NCI-H345 treated with DMSO at 0.1 percent for 48 hours (cell line): ENCODE measurements around the gene TMEM130.
A peak's percentile ranks its signal among the peaks of the same experiment; 100 is the strongest.

ENCODE experiments used
- DNase-seq: peaks from one replicate; lab custom pipeline; 2025; ENCODE audit not compliant: unreplicated experiment; lab: John Stamatoyannopoulos, UW

The TMEM130 gene, protein sequence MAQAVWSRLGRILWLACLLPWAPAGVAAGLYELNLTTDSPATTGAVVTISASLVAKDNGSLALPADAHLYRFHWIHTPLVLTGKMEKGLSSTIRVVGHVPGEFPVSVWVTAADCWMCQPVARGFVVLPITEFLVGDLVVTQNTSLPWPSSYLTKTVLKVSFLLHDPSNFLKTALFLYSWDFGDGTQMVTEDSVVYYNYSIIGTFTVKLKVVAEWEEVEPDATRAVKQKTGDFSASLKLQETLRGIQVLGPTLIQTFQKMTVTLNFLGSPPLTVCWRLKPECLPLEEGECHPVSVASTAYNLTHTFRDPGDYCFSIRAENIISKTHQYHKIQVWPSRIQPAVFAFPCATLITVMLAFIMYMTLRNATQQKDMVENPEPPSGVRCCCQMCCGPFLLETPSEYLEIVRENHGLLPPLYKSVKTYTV

DNA sequence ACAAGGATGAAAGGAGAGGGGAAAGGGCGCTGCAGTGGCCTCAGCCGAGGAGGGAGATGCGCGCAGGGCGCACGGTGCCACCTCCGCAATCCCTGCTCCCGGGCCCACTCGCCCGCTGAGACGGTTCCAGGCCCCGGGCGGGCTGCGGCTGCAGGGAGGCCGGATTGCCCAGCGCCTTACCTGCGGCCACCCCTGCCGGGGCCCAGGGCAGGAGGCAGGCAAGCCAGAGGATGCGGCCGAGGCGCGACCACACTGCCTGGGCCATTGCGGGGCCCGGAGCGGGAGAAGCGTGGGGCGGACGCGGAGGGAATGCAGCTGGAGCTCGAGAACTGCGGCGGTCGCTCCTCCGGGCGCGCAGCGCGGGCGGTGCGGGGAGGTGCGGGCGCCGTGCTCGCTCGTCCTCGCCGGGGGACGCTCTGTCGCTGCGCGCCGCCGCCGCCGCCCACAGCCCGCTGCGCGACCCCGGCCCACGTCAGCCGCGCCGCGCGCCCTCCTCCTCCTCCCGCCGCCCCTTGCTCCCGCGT is at the start of gene TMEM130:
Gene TMEM130, minus strand, starts transcription at position 418 of the 524 bp plus-strand sequence. Its CDS starts 153 bp downstream, at position 265.
- no peak for DNase-seq

DNA sequence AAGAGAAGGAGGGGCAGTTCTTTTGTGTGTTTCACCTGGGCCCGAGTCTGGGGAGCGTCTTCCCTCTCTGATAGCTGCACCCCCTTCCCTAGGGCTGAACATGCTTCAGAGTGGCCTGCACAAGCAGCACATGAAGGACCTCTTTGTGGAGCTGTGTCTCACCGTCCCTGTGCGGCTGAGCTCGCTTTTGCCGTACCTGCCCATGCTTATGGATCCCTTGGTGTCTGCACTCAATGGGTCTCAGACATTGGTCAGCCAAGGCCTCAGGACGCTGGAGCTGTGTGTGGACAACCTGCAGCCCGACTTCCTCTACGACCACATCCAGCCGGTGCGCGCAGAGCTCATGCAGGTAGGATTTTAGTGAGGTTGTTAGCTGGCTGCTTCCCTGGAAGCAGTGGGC is 47.5 kb upstream of the TMEM130 start:
- no peak for DNase-seq

DNA sequence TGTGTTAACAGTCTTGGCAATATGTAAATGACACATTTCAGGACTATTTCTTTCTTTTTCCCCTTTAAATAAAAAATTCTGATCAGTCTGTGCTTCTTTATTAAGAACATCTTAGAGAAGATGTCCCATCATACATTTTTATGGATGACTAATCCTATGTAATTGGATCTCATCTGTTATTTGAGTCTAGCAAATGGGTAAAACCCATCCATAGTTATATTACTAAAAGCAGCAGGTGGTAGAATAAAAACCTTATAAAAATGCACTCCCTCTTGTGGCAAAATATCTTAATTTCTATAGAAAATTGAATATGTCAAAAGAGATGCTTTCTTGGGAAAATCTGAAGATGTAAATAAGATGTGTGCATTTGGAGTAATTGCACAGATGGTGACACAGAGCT is 43.8 kb upstream of the TMEM130 start:
- no peak for DNase-seq

DNA sequence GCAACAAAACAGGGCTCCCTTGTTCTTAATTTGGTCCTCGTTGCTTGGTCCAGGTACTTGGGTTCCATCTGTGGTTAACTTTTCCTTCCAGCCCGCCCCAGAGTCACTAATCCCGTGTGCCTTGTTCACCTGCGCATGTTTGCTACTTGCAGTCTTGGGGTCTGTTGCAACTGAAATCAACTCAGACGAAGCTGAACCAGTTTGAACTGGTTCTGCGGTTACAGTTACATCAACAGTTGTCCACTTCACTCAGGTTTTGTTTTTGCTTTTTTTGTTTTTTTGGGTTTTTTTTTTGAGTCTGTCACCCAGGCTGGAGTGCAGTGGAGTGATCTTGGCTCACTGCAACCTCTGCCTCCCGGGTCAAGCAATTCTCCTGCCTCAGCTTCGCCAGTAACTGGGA is 43.2 kb upstream of the TMEM130 start:
- DNase-seq, result no peak

DNA sequence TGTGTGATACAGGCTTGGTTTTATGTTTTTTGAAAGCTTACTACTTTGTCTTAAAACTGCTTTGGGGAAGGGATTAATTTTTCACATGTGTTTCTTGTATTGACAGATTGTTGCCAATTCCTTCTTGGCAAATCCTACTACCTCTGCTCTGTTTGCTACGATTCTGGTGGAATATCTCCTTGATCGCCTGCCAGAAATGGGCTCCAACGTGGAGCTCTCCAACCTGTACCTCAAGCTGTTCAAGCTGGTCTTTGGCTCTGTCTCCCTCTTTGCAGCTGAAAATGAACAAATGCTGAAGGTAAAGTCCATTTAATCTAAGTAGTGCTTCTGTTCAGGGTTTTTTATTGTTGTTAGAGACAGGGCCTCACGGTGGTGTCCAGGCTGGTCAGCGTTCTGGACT is 42.1 kb upstream of the TMEM130 start:
- DNase-seq, result no peak

DNA sequence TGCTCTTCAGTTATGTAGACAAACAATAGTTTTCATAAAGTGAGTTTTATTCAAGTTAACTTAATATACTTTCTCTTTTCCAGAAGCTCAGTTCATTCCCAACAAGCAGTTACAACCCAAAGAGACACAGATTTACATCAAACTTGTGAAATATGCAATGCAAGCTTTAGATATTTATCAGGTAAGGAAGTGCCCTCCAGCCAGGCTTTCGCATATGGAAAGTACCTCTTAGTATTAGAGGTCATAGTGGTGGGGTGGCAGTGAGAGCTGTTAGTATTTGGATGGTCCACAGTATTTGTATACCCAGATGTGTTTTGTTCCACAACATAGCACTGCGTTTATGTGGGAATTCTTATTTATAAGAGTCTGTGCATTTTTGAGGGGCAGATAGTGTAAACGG is 40.6 kb upstream of the TMEM130 start:
- no peak for DNase-seq

DNA sequence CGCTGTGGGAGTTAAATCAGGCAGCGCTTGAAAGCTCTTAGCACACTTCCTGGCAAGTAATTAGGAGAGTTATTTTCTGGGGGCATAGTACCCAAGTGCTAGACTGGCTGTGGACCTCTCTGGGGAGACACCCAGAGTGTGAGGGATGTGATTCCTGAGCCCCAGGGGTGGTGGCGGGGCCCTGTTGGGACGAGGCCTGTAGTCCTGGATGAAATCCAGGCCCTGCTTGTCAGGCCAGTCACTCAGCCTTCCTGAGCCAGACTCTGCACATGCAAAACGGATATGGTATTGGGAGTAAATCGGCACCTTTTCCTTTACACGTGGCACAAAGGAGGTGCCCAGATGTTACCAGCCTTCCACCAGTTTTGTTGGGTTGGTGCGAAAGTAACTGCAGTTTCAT is 39.7 kb upstream of the TMEM130 start:
- no peak for DNase-seq

DNA sequence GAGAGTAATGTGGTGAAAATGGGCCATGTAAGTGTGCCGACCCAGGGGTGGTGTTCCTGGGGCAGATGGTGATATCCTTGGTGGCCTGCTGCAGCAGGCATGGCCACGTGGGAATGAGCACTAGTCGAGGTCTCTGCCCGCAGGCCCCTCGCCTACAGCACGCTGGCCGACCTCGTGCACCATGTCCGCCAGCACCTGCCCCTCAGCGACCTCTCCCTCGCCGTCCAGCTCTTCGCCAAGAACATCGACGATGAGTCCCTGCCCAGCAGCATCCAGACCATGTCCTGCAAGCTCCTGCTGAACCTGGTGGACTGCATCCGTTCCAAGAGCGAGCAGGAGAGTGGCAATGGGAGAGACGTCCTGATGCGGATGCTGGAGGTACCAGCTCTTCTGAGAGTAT is 38.8 kb upstream of the TMEM130 start:
- DNase-seq, result no peak

DNA sequence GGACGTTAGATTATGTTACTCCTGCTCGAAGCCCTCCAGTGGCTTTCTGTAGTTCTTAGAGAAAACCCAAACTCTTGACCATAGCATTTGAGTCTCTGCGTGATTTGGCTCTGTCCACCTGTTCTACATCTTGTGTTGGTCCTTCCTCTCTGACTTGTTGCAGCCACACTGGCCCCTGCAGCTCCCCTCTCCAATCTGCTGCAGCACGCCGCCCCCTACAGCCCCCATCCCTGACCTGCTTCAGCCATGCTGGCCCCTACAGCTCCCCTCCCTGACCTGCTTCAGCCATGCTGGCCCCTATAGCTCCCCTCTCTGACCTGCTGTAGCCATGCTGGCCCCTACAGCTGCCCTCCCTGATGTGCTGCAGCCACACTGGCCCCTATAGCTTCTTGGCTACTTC is 37.8 kb upstream of the TMEM130 start:
- no peak for DNase-seq

DNA sequence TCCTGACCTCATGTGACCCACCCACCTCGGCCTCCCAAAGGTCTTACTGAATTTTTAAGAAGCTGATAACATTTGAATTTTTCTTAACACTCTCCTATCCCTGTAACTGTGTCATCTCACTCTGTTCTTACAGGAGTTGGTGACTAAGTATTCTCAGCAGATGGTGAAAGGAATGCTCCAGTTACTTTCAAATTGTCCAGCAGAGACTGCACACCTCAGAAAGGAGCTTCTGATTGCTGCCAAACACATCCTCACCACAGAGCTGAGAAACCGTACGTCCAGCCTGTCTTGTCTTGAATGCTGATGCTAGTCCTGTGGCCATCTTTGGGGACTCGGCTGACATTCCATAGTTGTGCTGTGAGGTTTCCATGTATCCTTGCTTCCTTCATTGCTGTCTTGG is 33.4 kb upstream of the TMEM130 start:
- no peak for DNase-seq

DNA sequence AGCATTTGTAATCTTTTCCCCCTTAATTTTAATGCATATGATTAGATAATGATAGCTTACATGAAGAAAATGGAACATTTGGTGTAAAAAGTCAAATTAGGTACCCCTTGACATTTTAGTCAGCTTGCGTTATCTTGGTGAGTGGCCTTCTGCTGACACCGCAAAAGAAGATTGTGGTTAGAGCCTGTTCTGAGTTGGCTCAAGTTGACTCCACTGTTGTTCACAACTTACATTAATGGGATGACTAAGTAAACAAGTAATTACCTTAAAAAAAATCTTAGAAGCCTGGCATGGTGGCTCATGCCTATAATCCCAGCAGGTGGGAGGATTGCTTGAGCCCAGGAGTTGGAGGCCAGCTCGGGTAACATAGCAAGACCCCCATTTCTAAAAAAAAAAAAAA is 32.7 kb upstream of the TMEM130 start:
- no peak for DNase-seq

DNA sequence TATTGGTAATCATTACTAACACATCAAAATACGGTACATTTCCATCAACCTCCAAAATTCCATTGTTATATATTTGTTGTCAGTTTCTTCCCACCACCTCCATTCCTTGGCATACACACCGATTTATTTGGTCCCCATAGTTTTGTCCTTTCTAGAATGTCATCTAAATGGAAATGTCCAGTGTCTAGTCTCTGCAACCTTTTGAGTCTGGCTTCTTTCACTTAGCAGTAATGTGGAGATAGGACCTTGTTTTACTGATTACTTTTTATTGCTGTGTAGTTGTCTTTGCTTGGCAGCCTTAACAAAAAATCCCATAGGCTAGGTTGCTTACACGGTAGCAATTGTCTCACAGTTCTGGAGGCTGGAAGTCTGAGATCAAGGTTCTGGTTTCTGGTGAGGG is 31.0 kb upstream of the TMEM130 start:
- no peak for DNase-seq

DNA sequence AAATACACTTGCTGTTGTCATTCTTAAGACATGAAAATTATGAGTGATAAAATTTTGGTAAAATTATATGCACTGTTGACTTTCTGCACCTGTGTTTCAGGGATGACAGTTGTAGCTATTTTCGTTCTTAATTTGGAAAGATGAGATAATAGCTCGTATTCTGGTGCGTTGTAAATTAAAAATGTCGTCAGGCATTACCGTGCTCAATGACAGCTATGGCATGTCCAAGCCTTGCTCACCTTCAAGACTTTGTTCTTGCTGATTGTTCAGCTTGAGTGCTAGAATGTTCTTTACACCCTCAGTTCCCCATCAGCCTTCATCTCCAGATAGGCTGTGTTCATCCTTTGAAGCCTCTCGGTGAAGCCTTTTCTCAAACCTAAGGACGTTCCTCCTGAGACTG is 30.0 kb upstream of the TMEM130 start:
- no peak for DNase-seq

DNA sequence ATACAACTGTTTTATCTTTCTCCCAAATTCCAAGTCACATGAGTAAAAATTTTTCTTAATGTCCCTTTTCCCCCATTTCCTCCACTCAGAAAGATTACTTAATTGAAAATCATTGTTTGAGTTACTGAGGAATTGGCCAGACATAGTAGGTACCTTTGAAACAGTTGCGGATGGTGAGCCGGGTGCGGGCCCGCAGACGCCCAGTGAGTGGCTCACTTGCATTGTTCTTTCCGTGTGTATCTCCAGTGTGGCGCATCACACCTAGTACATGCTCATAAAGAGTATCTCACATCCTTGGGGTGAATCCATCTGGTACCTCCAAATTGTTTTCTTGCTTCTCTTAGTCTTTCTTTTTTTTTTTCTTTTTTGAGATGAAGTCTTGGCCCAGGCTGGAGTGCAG is 22.8 kb upstream of the TMEM130 start:
- no peak for DNase-seq

DNA sequence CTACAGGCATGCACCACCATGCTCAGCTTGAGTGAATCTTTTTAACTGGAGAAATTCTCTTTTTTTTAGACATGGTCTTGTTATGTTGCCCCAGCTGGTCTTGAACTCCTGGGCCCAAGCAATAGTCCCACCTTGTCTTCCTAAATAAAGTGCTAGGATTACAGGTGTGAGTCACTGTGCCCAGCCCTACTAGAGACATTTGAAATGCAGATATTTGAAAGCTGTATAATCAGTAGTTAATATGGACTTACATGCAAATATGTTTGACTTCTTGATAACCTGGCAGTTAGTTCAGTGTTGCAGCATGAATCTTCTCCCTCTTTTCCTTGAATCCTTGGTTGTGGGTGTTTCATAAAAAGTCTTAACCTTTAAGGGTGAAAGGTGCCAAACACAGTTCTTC is 17.2 kb upstream of the TMEM130 start:
- DNase-seq, result no peak

DNA sequence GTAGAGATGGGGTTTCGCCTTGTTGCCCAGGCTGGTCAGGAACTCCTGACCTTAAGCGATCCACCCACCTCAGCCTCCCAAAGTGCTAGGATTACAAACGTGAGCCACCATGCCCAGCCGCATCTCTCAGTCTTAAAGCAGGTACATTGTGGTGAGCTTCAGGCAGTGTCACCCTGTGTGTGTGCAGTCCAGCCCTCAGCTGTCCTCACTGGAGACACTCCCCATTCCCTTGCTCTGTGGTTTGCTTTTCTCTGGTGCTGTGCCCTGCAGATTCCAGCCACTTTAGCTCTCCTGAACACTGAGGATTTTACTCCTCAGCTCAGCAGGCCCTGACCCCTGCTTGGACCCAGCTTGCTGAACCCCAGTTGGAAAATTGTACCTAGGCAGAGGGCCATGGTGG is 14.6 kb upstream of the TMEM130 start:
- DNase-seq, result no peak

DNA sequence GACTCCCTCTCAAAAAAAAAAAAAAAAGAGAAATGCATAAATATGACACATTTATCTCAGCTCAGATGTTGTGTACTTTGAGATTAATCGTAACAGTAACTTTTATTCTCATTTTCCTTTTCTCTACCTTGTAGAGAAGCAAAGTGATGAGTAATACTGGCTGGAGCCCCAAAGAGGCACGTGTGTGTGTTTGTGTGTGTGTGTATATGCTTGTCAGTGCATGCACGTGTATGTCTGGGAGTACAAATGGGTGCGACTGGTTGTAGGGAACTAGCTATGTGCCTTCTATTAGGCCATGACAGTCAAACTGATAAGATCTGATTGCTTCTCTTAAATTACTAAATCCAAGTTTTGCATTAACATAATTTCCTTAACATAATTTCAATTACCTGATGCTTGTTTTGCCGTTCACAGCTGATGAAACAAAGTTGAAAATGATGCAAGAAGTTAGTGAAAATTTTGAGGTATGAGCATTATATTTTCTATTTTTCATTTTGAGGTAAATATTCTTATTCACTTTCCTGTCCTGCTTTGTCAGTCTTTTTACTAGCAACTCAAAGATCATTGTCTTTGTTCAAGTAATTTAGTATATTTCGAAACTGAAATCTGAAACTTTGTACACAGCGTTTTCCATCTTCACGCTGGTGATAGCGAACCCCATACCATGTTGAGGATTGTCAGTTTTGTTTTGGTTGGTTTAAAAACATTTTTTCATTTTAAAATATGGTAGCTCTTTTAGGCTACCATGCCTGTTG is 11.9 kb upstream of the TMEM130 start:
- DNase-seq, result no peak

DNA sequence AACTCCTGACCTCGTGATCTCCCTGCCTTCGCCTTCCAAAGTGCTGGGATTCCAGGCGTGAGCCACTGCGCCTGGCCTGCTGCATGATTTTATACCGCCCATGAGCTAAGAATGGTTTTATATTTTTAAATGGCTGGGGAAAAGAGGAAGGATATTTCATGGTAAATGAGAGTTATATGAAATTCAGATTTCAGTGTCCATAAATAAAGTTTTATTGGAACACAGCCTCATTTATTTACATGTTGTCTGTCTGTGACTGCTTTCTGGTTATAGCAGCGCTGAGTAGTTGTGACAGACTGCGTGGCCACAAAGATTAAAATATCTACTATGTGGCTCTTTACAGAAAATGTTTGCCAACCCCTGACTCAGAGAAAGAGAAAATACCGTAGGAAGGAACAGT is 10.7 kb upstream of the TMEM130 start:
- no peak for DNase-seq

DNA sequence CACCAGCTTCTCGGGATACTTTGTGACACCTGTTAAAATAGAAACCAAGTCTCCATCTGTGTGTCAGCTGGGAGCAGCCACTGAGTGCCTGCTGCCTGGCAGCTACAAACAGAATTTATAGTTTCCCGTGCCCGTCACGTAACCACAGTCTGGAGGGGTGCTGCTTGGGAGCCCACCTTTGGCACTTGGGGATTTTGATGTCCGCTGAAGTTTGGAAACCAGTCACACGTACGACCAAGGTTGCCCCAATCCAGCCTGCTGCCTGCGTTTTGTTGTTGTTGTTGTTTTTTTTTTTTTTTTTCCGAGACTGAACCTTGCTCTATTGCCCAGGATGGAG is 10.1 kb upstream of the TMEM130 start:
- no peak for DNase-seq

DNA sequence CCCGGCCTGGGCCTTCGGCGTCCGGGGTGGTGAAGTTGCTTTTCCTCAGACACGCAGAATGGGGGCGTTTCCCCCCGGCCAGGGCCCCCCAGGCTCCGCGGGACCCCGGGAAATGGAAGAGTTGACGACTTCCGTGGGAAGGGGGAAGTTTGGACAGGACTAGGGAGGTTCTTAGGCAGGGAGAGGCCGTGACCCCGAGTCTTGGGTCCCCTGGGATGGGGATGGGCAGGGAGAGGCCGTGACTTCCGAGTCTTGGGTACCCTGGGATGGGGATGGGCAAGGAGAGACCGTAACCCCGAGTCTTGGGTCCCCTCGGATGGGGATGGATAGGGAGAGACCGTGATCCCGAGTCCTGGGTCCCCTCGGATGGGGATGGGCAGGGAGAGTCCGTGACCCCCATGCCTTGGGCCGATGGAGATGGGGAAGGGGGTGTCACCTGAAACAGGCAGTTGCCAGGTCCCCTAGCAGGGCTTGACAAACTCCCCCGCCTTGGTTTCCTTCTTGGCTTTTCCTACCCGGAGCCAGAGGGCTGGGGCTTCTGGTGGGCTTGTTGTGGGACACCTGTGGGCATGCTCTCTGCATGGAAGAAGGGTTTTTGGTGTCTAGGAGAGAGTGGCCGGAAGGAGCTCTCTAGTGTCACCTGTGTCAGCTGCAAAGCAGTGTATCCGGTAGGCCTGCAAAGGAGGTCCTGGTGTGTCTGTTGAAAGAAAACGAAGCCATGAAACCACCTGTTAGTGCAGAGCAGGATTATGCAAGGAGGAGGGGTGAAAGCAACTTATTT is 9.6 kb upstream of the TMEM130 start:
- no peak for DNase-seq

DNA sequence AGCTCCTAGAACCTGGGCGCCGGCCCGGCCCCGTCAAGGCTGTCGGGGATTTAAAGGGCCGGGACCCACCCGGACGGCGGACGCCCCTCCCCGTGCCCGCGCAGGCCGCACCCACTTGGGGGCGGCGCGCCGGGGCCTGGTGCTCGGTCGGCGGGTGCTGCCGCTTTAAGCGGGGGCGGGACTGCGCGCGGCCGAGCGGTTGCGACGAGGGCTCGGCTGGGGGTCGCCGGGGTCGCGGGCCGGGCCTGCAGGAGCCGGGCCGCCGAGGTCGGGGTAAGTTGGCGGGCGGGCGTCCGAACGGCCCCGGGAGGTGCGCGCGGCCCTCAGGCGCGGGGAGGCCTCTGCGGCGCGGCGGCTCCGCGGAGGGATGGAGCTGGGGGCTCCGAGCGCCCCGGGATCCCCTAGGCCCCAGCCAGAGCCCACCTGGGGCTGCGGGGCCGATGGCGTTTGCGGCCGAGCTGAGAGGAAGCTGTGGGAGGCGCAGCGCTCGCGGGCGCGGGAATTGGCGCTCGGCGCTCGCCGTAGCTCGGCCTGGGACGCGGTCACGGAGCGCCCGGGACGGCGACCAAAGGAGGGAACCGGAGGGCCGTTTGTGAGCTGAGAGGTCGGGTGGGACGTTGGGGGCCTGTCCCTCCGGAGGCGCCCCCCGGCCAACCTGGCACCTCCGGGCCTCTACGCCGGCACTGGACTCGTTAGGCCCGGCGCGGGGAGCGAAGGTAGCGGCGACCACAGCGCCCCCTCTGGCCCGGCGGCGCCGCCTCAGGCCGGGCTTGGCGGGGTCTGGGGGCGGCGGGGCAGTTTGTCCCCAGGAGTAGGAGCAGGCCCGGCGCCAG is 8.8 kb upstream of the TMEM130 start, which contains the start of gene TRRAP:
Gene TRRAP, plus strand, starts transcription at position 168 of the 833 bp plus-strand sequence. CDS start 2,619 bp downstream, outside the sequence.
- peak; percentile 30 for DNase-seq
